ENCODE results near the gene CRYBG3. TPM values are rescaled to one million over a fixed set of nuclear protein-coding genes. Genes with fewer than 3 reads are reported as not detected.

The CRYBG3 gene
- total and polyA plus RNA-seq, 2 of the 13 experiments (the other 11 are each of a cell fraction or from before 2014, with no cell fraction given), result 3.8 to 15.9 TPM

DNA sequence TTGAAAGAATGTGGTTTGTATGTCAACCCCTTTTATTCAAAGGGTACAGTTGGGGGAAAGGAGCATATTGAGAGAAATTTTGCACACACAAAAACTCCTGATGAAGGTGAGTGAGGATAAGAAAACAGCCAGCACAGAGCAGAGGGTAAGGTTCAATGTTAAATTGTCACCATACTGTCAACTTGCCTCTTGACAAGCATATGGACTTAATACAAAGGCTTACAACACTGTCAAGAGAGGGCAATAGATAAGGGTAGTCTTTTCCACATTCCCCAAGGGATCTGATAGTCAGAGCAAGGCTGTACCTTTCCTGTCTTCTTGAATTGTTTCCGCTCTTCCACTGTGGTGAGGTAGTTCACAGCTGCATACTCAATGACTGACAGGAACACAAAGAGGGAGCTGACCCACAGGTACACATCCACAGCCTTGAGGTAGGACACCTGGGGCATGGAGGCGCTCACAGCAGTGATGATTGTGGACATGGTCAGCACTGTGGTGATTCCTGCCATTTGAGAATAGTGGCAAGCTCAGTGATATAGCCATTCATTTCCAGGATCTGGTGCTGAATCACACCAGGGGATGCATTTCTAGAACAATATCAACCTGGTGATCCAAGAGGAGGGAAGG, 170.8 kb downstream of the CRYBG3 start (continued):
- TF ChIP-seq, protein P1, sequence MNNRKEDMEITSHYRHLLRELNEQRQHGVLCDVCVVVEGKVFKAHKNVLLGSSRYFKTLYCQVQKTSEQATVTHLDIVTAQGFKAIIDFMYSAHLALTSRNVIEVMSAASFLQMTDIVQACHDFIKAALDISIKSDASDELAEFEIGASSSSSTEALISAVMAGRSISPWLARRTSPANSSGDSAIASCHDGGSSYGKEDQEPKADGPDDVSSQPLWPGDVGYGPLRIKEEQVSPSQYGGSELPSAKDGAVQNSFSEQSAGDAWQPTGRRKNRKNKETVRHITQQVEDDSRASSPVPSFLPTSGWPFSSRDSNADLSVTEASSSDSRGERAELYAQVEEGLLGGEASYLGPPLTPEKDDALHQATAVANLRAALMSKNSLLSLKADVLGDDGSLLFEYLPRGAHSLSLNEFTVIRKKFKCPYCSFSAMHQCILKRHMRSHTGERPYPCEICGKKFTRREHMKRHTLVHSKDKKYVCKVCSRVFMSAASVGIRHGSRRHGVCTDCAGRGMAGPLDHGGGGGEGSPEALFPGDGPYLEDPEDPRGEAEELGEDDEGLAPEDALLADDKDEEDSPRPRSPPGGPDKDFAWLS (CRISPR knock-in tag; IDR thresholded peaks at IDR 0.05; ENCODE audit: borderline replicate concordance), result no peak
- no peak for TF ChIP-seq ZNF124 (CRISPR knock-in tag; IDR thresholded peaks at IDR 0.05)
- no peak for TF ChIP-seq JARID2 (CRISPR knock-in tag; IDR thresholded peaks at IDR 0.05; ENCODE audit: insufficient replicate concordance)
- TF ChIP-seq, protein P2, sequence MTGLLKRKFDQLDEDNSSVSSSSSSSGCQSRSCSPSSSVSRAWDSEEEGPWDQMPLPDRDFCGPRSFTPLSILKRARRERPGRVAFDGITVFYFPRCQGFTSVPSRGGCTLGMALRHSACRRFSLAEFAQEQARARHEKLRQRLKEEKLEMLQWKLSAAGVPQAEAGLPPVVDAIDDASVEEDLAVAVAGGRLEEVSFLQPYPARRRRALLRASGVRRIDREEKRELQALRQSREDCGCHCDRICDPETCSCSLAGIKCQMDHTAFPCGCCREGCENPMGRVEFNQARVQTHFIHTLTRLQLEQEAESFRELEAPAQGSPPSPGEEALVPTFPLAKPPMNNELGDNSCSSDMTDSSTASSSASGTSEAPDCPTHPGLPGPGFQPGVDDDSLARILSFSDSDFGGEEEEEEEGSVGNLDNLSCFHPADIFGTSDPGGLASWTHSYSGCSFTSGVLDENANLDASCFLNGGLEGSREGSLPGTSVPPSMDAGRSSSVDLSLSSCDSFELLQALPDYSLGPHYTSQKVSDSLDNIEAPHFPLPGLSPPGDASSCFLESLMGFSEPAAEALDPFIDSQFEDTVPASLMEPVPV (CRISPR knock-in tag; IDR thresholded peaks at IDR 0.05), result no peak
- TF ChIP-seq RCOR2 (CRISPR knock-in tag; IDR thresholded peaks at IDR 0.05), result no peak
- TF ChIP-seq ELF4 (CRISPR knock-in tag; IDR thresholded peaks at IDR 0.05; ENCODE audit: borderline replicate concordance), result no peak
- TF ChIP-seq MAZ (IDR thresholded peaks at IDR 0.05; ENCODE audit: borderline replicate concordance, low read depth, low read length), result no peak
- TF ChIP-seq MAZ (CRISPR knock-in tag; IDR thresholded peaks at IDR 0.05; ENCODE audit: low read depth), result no peak
- TF ChIP-seq ZNF430 (CRISPR knock-in tag; IDR thresholded peaks at IDR 0.05), result no peak
- TF ChIP-seq, protein P3, sequence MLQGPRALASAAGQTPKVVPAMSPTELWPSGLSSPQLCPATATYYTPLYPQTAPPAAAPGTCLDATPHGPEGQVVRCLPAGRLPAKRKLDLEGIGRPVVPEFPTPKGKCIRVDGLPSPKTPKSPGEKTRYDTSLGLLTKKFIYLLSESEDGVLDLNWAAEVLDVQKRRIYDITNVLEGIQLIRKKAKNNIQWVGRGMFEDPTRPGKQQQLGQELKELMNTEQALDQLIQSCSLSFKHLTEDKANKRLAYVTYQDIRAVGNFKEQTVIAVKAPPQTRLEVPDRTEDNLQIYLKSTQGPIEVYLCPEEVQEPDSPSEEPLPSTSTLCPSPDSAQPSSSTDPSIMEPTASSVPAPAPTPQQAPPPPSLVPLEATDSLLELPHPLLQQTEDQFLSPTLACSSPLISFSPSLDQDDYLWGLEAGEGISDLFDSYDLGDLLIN (CRISPR knock-in tag; IDR thresholded peaks at IDR 0.05; ENCODE audit: borderline replicate concordance), result no peak
- no peak for TF ChIP-seq NFIC (IDR thresholded peaks at IDR 0.05; ENCODE audit: low read length)
- TF ChIP-seq, protein P4, sequence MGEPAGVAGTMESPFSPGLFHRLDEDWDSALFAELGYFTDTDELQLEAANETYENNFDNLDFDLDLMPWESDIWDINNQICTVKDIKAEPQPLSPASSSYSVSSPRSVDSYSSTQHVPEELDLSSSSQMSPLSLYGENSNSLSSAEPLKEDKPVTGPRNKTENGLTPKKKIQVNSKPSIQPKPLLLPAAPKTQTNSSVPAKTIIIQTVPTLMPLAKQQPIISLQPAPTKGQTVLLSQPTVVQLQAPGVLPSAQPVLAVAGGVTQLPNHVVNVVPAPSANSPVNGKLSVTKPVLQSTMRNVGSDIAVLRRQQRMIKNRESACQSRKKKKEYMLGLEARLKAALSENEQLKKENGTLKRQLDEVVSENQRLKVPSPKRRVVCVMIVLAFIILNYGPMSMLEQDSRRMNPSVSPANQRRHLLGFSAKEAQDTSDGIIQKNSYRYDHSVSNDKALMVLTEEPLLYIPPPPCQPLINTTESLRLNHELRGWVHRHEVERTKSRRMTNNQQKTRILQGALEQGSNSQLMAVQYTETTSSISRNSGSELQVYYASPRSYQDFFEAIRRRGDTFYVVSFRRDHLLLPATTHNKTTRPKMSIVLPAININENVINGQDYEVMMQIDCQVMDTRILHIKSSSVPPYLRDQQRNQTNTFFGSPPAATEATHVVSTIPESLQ (CRISPR knock-in tag; conservative IDR thresholded peaks at IDR 0.05), result no peak
- TF ChIP-seq ZNF224 (CRISPR knock-in tag; IDR thresholded peaks at IDR 0.05), result no peak
- no peak for TF ChIP-seq IKZF1 (IDR thresholded peaks at IDR 0.05)
- no peak for TF ChIP-seq ZBTB42 (CRISPR knock-in tag; IDR thresholded peaks at IDR 0.05)
- no peak for TF ChIP-seq ZNF180 (CRISPR knock-in tag; IDR thresholded peaks at IDR 0.05; ENCODE audit: borderline replicate concordance, low read depth)
- TF ChIP-seq, protein P5, sequence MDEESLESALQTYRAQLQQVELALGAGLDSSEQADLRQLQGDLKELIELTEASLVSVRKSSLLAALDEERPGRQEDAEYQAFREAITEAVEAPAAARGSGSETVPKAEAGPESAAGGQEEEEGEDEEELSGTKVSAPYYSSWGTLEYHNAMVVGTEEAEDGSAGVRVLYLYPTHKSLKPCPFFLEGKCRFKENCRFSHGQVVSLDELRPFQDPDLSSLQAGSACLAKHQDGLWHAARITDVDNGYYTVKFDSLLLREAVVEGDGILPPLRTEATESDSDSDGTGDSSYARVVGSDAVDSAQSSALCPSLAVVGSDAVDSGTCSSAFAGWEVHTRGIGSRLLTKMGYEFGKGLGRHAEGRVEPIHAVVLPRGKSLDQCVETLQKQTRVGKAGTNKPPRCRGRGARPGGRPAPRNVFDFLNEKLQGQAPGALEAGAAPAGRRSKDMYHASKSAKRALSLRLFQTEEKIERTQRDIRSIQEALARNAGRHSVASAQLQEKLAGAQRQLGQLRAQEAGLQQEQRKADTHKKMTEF (CRISPR knock-in tag; IDR thresholded peaks at IDR 0.05), result 0 out of 2 replicates have a peak, but pooled peaks have one; percentile 25
- TF ChIP-seq, protein P6, sequence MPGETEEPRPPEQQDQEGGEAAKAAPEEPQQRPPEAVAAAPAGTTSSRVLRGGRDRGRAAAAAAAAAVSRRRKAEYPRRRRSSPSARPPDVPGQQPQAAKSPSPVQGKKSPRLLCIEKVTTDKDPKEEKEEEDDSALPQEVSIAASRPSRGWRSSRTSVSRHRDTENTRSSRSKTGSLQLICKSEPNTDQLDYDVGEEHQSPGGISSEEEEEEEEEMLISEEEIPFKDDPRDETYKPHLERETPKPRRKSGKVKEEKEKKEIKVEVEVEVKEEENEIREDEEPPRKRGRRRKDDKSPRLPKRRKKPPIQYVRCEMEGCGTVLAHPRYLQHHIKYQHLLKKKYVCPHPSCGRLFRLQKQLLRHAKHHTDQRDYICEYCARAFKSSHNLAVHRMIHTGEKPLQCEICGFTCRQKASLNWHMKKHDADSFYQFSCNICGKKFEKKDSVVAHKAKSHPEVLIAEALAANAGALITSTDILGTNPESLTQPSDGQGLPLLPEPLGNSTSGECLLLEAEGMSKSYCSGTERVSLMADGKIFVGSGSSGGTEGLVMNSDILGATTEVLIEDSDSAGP (CRISPR knock-in tag; IDR thresholded peaks at IDR 0.05; ENCODE audit: borderline replicate concordance), result 0 out of 2 replicates have a peak, but pooled peaks have one; percentile 22
- 0 out of 2 replicates have a peak, but pooled peaks have one; percentile 20 for TF ChIP-seq BCL6 (CRISPR knock-in tag; IDR thresholded peaks at IDR 0.05)
